GM12873 (cell line): ENCODE results near the gene AWAT2.

ENCODE experiments used
- TF ChIP-seq, protein P1 (sequence below): IDR thresholded peaks from 2 replicates; pipeline ENCODE4 v1.5.1; 2012; ENCODE audit warnings: low read depth, mild to moderate bottlenecking, moderate library complexity, low read length, control low read depth; ENCODE audit not compliant: insufficient read depth; ENCODE audit errors: missing control alignments

AWAT2 gene

DNA sequence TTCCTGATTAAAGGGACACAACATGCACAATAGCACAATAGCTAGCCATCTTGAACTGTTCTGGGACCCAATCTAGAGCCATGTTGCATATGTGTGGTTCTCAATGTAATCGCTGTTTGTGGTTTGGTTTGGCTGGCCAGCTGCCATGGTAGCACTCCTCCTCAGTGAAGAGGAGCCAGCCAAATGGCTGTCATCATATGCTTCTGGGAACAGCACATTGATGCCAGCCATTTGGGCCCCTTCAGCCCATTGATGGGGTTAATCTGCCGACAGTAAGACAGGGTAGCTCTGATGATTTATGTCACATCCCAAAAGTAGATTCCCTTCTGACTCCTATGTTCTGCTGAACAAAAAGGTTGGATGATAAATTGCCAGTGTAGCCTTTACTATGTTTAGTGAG lies 48.5 kb downstream of the AWAT2 start:
- TF ChIP-seq, protein P1, sequence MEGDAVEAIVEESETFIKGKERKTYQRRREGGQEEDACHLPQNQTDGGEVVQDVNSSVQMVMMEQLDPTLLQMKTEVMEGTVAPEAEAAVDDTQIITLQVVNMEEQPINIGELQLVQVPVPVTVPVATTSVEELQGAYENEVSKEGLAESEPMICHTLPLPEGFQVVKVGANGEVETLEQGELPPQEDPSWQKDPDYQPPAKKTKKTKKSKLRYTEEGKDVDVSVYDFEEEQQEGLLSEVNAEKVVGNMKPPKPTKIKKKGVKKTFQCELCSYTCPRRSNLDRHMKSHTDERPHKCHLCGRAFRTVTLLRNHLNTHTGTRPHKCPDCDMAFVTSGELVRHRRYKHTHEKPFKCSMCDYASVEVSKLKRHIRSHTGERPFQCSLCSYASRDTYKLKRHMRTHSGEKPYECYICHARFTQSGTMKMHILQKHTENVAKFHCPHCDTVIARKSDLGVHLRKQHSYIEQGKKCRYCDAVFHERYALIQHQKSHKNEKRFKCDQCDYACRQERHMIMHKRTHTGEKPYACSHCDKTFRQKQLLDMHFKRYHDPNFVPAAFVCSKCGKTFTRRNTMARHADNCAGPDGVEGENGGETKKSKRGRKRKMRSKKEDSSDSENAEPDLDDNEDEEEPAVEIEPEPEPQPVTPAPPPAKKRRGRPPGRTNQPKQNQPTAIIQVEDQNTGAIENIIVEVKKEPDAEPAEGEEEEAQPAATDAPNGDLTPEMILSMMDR: no peak

DNA sequence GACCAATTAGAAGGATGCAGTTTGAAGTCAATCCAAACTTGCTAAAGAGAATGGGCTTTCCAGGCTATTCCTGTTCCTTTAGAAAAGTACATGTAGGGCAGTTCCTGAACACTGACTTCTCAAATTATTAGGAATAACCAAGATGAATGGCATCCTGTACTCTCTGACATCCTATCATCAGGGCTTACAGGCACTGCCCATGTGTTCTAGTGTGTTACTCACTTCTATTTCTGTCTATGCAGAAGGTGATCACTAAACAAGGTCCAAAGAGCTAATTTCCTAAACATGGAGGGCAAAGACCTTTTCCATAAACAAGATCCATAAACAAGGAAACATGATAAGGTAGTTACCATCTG lies 53.6 kb downstream of the AWAT2 start:
- TF ChIP-seq, protein P1: no peak

DNA sequence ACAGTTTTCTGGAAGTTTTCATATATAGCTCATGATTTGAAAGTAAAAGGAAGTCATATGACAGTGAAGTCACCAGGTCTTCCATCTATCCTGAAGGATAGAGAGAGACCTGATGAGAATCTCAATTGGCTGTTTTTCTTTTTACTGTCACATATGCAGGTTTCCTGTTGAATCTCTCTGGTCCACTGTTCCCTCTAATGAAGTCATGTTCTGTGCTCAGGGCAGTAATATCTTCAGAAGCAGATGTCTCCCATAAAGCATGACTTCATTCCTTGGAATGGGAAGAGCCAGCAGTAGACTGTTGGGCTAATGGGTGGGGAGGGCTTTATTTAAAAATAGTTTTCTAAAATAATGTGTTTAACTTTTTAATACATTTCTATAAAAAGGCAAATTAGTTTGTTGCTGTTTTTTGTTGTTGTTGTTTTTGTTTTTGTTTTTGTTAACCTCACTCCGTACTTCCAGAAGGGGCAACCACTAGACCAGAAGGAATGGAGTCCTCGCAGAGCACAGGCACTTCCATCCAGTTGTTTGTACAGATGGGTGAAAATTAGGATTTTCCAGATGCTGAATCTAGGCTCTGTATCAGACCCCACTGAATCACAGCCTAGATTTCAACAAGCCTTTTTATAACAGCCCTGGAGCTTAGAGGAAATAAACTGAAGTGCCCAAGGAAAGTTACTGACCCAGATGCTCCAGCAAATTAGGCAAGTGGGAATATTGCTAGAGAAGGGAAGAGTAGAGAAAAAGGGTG lies 54.2 kb downstream of the AWAT2 start:
- TF ChIP-seq, protein P1: no peak

DNA sequence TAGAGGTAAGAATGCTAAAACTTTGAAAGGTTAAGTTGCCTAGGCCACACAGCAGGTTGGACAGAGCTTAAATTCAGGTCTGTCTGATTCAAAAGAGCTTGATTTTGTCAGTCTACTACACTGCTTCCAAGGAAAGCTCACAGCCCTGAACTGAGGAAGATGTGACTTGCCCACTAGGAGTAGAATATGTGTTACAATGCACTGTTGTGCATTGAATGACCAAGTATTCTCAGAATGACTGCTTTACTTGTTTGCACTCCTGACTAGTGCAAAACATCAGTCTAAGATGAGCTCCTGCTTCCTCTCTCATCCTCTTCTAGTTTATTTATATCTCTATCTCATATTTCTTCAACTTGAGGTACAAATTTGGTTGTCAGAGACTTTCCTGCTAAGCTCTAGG lies 56.2 kb downstream of the AWAT2 start:
- TF ChIP-seq, protein P1: no peak

DNA sequence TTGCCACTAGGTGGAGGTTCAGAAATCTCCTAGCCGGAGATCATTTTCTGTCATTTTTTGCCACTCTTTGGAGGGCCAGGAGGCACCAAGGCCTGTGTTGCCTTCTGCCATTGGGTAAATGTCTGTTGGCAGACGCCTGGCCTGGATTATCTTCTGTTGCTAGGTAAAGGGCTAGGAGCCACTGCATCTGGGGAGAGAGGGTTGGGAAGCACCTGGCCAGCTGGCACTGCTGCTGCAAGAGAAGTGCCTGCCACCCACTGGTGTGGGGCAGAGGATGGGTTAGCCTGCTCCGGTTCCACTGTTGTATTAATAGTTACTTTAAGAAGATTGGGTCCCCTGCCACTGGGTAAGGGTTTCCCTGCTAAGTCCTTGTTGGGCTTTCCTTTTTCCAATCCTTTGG lies 58.1 kb downstream of the AWAT2 start:
- TF ChIP-seq, protein P1: no peak
